Large intestine (tissue), 3 donors: ENCODE data around the gene PIGBOS1. TPM values are rescaled to one million over a fixed set of nuclear protein-coding genes. Genes with fewer than 3 reads are reported as not detected.
"Not testable (repeated sequence)": the region's sequence is repeated elsewhere in the genome, so short reads cannot be mapped to it uniquely, and the experiment has no call there.

Source experiments
- DNase-seq, 2 donors: peaks; one replicate each; pipeline versions ENCODE4 v3.0.0 to v3.0.0-alpha.2; 2013
- H3K27ac ChIP-seq: one replicate; pipeline ENCODE4 v1.5.1; 2013; ENCODE audit warnings: low read length
- H3K27me3 ChIP-seq: 2 replicates; pipeline ENCODE4 v1.6.1; 2013; ENCODE audit warnings: low read length; ENCODE audit not compliant: control insufficient read depth, insufficient read depth
- H3K36me3 ChIP-seq: 2 replicates; pipeline ENCODE4 v1.6.1; 2013; ENCODE audit warnings: low read length; ENCODE audit not compliant: control insufficient read depth, insufficient read depth
- H3K4me1 ChIP-seq: one replicate; pipeline ENCODE4 v1.6.1; 2013; ENCODE audit warnings: low read length; ENCODE audit not compliant: control insufficient read depth, insufficient read depth
- H3K4me3 ChIP-seq: one replicate; pipeline ENCODE4 v1.5.1; 2013; ENCODE audit warnings: low read length
- H3K9me3 ChIP-seq: one replicate; pipeline ENCODE4 v1.6.1; 2013; ENCODE audit warnings: mild to moderate bottlenecking, low read depth, low read length, moderate library complexity; ENCODE audit not compliant: control insufficient read depth
- WGBS: methylation state at CpG from one replicate; pipeline ENCODE4 v1.1.5; 2013; ENCODE audit warnings: low lambda C conversion rate; ENCODE audit not compliant: insufficient coverage; 5-methylcytosine and 5-hydroxymethylcytosine counted together
- polyA plus RNA-seq: library from polyadenylated mRNA; unstranded; fragments of 120-200 nt; gene quantifications from one replicate; pipeline ENCODE4 v1.2.1, GENCODE V29; 2013

PIGBOS1 gene
- polyA plus RNA-seq, 1 donor = 17.6 TPM

DNA sequence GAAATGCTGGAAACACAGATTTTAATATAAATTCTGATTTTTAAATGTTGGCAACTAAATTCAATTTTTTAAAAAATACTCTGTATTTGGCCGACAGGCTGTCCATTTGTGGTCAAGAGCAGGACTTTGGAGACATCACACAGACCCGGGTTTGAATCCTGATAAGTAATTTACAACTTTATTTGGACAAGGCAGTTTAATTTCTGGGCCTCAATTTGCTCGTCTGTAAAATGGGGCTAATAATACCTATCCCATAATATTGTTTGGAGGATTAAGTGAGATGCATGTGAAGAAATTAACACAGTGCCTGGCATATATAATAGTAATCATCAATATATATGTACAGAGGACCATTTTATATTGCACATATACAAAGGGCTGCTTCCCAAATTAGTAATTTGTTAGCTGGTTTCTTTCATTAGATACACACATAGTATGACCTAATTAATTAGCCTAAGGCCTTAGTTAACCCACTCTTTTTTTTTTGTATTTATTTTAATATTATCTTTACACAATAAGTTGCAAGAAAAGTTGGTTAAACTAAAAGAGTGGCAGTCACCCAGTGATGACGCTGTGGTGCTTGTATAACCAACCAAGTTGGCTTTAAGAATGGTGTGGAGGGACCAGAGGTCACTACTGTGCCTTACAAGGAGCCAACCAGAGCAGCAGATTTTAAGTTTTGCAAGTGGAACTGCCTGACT lies 764 bp upstream of the PIGBOS1 start:
- H3K4me1 ChIP-seq = peaks cover 2% of the 10 kb centered on the region
- H3K27ac ChIP-seq = peak overlapping the region; percentile 61
- WGBS = no CpG with 5 or more reads among the region's 4 CpGs
- peak in 1 of 2 donors; percentile 20 for DNase-seq
- peak overlapping the region; percentile 87 for H3K4me3 ChIP-seq
- peaks cover 2% of the 10 kb centered on the region for H3K36me3 ChIP-seq
- no peaks in the 10 kb centered on the region for H3K27me3 ChIP-seq
- no peaks in the 10 kb centered on the region for H3K9me3 ChIP-seq

GRCh38 chr15:55302801-55303200 lies 16.1 kb downstream of the PIGBOS1 start:
- WGBS = no CpG with 5 or more reads among the region's 32 CpGs
- H3K4me3 ChIP-seq = not testable (repeated sequence)

GRCh38 chr15:55297315-55297714 lies 21.6 kb downstream of the PIGBOS1 start:
- no peaks in the 10 kb centered on the region for H3K27me3 ChIP-seq
- no peak overlapping the region for H3K27ac ChIP-seq
- peaks cover 1% of the 10 kb centered on the region for H3K4me1 ChIP-seq
- DNase-seq = no peak
- peaks cover 6% of the 10 kb centered on the region for H3K9me3 ChIP-seq
- H3K4me3 ChIP-seq = no peak overlapping the region
- H3K36me3 ChIP-seq = no peaks in the 10 kb centered on the region

More at GRCh38 chr15:55302801-55303200, 16.1 kb downstream of the PIGBOS1 start:
- not testable (repeated sequence) for H3K27ac ChIP-seq, H3K27me3 ChIP-seq, H3K4me1 ChIP-seq, H3K36me3 ChIP-seq, DNase-seq, H3K9me3 ChIP-seq

DNA sequence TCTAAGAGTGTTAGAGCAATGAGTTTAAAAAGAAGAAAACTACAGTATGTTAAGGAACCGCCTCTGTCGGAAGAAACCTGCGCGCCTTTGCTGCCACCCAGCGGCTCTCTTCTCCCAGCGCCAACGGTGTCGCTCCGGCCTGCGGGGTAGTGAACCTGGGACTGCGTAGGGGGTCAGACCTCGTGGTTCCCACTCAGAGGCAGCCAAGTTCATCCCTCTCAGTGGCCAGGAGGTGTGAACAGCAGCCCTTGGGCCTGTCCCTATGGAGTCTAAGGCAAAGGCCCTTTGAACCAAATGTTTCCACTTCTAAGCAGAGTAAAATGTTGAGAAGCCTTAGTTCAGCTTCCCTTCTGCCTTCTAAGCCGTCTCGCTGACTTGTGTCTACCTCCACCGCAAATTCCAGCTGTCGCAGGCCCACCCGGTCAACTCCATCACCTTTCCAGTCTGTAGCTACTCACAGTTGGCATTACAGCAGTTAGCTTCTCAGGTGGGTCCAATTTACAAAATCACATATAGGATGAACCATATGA lies 28.3 kb downstream of the PIGBOS1 start:
- Histone ChIP-seq H3K9me3 (no peaks in the 10 kb centered on the region), H3K4me3 (peak overlapping the region; percentile 89), H3K4me1 (peaks cover 5% of the 10 kb centered on the region), H3K27ac (peak overlapping the region; percentile 86), H3K27me3 (no peaks in the 10 kb centered on the region), H3K36me3 (no peaks in the 10 kb centered on the region)
- no CpG with 5 or more reads among the region's 17 CpGs for WGBS
- peak; percentile 78 to 83 for DNase-seq

- Histone ChIP-seq H3K27ac (peak within 1 kb of the TSS; percentile 86), H3K4me1 (peaks cover 5% of the 10 kb centered on the region), H3K27me3 (no peaks in the 10 kb centered on the region), H3K36me3 (no peaks in the 10 kb centered on the region), H3K9me3 (no peaks in the 10 kb centered on the region), H3K4me3 (peak within 1 kb of the TSS; percentile 89)
- WGBS = 0% methylated on average over 2 of the region's 69 CpGs
- peak; percentile 62 to 86 for DNase-seq
These were observed 29.0 kb downstream of the PIGBOS1 start, which contains the start of gene RAB27A for GRCh38 chr15:55289746-55290527. TSS of gene RAB27A (minus strand) at chr15:55289813. CDS start at chr15:55234934, 54,879 bp downstream.

DNA sequence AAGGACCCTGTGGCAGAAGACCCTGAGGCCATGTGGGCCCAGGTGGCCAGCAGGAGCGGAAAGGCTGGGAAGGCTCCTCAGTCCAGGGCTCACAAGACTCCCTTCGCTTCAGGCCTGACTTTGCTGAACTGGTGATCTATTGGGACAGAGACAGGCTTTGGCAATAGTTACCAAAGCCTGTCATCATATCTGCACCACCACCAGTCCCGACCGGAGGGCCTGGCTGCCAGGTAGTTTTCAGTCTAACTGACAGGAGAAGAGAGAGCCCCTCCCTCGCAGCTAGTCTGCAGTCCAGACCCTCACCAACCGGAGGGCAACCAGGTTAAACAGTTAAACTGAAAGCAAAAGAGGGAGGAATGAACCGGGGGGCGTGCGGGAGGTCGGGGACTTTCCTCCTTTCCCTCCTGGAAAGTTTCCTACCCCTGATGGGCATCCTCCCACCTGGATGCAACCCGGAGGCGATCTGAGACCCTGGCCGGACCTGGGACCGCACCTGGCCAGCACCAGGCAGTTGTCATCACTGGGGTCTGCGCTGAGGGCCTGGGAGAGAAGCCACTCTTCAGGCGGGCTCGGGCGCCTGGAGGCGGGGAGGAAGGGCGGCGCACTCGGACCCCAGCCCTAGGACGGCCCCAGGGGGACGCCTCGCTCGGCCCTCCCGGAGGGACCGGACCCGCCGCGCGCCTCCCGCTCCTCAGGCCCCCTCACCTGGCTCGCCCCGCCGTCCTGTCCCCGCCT lies 29.7 kb downstream of the PIGBOS1 start:
- peak overlapping the region; percentile 39 for H3K27ac ChIP-seq
- H3K4me3 ChIP-seq = peak overlapping the region; percentile 89
- no peaks in the 10 kb centered on the region for H3K9me3 ChIP-seq
- peaks cover 5% of the 10 kb centered on the region for H3K4me1 ChIP-seq
- H3K27me3 ChIP-seq = no peaks in the 10 kb centered on the region
- DNase-seq = peak; percentile 56 to 65
- no peaks in the 10 kb centered on the region for H3K36me3 ChIP-seq
- WGBS = no CpG with 5 or more reads among the region's 37 CpGs

DNA sequence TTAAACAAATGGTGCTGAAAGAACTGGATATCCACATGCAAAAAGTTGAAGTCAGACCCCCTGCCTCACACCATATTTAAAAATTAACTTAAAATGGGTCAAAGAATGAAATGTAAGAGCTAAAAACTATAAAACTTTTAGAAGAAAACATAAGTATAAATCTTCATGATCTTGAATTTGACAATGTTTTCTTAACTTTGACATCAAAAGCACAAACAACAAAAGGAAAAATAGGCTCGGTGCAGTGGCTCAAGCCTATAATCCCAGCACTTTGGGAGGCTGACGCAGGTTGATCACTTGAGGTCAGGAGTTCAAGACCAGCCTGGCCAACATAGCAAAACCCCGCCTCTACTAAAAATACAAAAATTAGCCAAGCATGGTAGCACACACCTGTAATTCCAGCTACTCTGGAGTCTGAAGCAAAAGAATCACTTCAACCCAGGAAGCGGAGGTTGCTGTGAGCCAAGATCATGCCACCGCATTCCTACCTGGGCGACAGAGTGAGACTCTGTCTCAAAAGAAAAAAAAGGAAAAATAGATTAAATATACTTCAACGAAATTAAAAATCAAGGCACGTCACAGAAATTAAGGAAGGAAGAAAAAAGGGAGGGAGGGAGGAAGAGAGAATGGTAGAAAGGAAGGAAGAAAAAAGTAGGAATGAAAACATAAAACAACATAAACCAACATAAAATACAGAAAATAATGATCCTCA lies 30.8 kb downstream of the PIGBOS1 start:
- 90% methylated on average over 3 of the region's 8 CpGs for WGBS
- H3K27ac ChIP-seq = no peak overlapping the region

GRCh38 chr15:55286442-55287189 lies 32.3 kb downstream of the PIGBOS1 start:
- H3K27me3 ChIP-seq, H3K27ac ChIP-seq, H3K36me3 ChIP-seq, H3K4me1 ChIP-seq, H3K4me3 ChIP-seq, H3K9me3 ChIP-seq: not testable (repeated sequence)
- WGBS = no CpG with 5 or more reads among the region's 10 CpGs
- peak; percentile 5 to 42 for DNase-seq

More for the DNA sequence above, 30.8 kb downstream of the PIGBOS1 start:
- Histone ChIP-seq H3K4me3 (no peak overlapping the region), H3K36me3 (no peaks in the 10 kb centered on the region), H3K4me1 (peaks cover 5% of the 10 kb centered on the region), H3K9me3 (no peaks in the 10 kb centered on the region), H3K27me3 (no peaks in the 10 kb centered on the region)
- DNase-seq = no peak

GRCh38 chr15:55284426-55284825 lies 34.5 kb downstream of the PIGBOS1 start:
- Histone ChIP-seq H3K36me3 (no peaks in the 10 kb centered on the region), H3K4me3 (no peak overlapping the region), H3K4me1 (no peaks in the 10 kb centered on the region), H3K27me3 (no peaks in the 10 kb centered on the region), H3K9me3 (no peaks in the 10 kb centered on the region), H3K27ac (no peak overlapping the region)
- no CpG with 5 or more reads among the region's 1 CpG for WGBS
- DNase-seq = no peak
